Thymus (tissue), 11 donors: ENCODE measurements around the gene MAP3K14. TPM values are rescaled to one million over a fixed set of nuclear protein-coding genes. Genes with fewer than 3 reads are reported as not detected.

ENCODE experiments used
- DNase-seq, 9 donors: peaks; one replicate each; pipeline ENCODE4 v3.0.0-alpha.2; 2013; ENCODE audit warnings: low spot score in 9 of 9, low read depth in 6 of 9, missing footprints in 1 of 9
- H3K27ac ChIP-seq, 2 donors: one replicate each; pipeline ENCODE4 v1.5.1; 2013; ENCODE audit warnings: control low read depth in 1 of 2, low read depth in 1 of 2, low read length in 1 of 2, mild to moderate bottlenecking in 1 of 2, moderate library complexity in 1 of 2
- H3K27me3 ChIP-seq, 2 donors: one replicate each; pipeline ENCODE4 v1.5.1; 2013; ENCODE audit warnings: low read length in 1 of 2; ENCODE audit not compliant: control insufficient read depth in 2 of 2, insufficient read depth in 1 of 2
- H3K36me3 ChIP-seq, 2 donors: one replicate each; pipeline ENCODE4 v1.5.1; 2013; ENCODE audit warnings: low read length in 1 of 2, mild to moderate bottlenecking in 1 of 2, moderate library complexity in 1 of 2; ENCODE audit not compliant: control insufficient read depth in 2 of 2, insufficient read depth in 2 of 2
- H3K4me1 ChIP-seq, 2 donors: one replicate each; pipeline ENCODE4 v1.5.1; 2013; ENCODE audit warnings: low read length in 2 of 2; ENCODE audit not compliant: control insufficient read depth in 2 of 2, insufficient read depth in 2 of 2
- H3K4me3 ChIP-seq, 2 donors: one replicate each; pipeline ENCODE4 v1.5.1; 2013; ENCODE audit warnings: low read length in 2 of 2, control low read depth in 1 of 2, mild to moderate bottlenecking in 1 of 2
- H3K9me3 ChIP-seq, 2 donors: one replicate each; pipeline ENCODE4 v1.5.1; 2013; ENCODE audit warnings: low read length in 1 of 2, mild to moderate bottlenecking in 1 of 2; ENCODE audit not compliant: control insufficient read depth in 2 of 2, insufficient read depth in 1 of 2
- WGBS: extraction: QIAGEN DNeasy Blood & Tissue Kit; methylation state at CpG from one replicate; pipeline ENCODE4 v1.1.7; 2013; 5-methylcytosine and 5-hydroxymethylcytosine counted together
- polyA plus RNA-seq: library from polyadenylated mRNA; stranded (reverse); fragments of 200-250 nt; gene quantifications from one replicate; pipeline ENCODE4 v1.2.3, GENCODE V29; 2013
- total RNA-seq: library from RNA; stranded (reverse); fragments of 120-200 nt; gene quantifications from one replicate; pipeline ENCODE4 v1.2.4, GENCODE V29; 2013
- donor health status: healthy.

MAP3K14 gene
- total and polyA plus RNA-seq, 2 donors, result 9.7 to 21.8 TPM

DNA sequence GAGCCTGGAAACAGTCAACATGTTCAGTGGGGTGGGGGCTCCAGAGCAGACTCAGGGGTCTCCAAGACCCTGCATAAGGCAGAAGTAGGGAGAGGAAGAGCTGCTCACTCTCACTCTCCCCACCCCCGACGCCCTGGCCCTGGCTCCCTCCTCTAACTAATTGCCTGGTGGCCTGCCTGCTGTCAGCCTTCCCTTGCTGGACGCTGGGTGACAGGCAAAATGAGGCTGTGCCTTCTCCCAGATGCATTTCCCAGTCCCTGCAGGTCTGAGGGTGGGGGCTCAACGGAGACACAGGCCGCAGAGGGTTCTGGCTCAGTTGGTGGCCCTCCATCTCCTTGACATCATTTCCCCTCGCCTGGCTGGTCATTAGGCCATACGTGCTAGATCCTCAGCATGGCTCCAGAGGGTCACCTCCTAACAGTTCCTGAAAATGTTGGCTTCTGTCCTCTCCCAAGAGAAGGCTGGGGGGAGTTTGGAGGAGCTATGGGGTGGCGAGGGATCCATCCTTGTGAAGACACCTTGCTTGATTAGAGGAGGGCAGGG lies 93.8 kb downstream of the MAP3K14 start:
- peaks cover 0 to 5% of the 10 kb centered on the region in 2 donors for H3K36me3 ChIP-seq
- H3K27me3 ChIP-seq, result peaks cover 0 to 3% of the 10 kb centered on the region in 2 donors
- DNase-seq, result no peak
- H3K27ac ChIP-seq, result peak overlapping the region; percentile 97 to 99
- WGBS, result 12% methylated on average over 8 of the region's 8 CpGs
- peak overlapping the region; percentile 97 to 100 for H3K4me3 ChIP-seq
- H3K9me3 ChIP-seq, result peaks cover 0 to 2% of the 10 kb centered on the region in 2 donors
- H3K4me1 ChIP-seq, result peaks cover 53 to 82% of the 10 kb centered on the region in 2 donors

DNA sequence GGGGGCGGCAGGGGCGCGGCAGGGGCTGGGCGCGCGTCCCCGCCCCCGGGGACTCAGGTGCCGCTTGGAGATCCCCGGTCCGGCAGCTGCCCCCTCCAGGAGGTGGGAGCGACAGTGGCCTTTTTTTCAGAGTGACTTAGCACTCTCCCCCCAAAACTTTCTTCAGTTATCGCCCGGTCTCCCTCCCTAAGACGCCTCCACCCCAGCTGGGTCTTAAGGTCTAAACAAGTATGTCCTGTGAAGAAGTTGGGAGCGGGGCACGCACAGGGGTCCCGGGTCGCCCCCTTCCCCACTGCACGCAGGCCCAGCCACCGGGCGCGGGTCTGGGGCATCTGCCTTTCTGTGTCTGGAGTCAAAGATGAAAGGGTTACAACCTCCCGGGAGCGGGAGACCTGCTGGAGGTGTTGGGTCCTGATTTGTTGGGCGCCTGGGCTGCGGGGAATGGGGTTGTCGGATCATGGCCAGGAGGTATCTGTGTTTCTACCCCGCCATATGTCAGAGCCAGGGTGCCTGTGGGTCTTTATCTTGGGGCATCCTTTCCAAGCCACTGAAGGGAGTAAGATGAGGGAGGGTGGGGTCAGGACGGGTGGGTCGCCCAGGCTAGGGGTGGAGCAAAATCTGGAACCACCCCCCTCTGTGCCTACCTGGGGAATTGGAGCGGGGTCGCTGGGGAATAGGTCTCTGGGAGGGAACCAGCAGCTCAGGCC lies 94.4 kb downstream of the MAP3K14 start:
- WGBS, result under 1% methylated on average over 33 of the region's 33 CpGs

DNA sequence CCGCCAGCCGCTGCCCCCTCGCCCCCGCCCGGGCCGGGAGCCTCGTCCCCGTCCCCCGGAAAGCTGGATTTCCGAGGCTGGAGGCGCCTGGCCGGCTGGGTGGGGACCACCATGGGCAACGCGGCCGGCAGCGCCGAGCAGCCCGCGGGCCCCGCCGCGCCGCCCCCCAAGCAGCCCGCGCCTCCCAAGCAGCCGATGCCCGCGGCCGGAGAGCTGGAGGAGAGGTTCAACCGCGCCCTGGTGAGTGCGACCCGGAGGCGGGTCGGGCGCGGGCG lies 94.9 kb downstream of the MAP3K14 start:
- Histone ChIP-seq H3K4me1 (peaks cover 42 to 71% of the 10 kb centered on the region in 2 donors), H3K9me3 (peaks cover 0 to 2% of the 10 kb centered on the region in 2 donors), H3K27me3 (peaks cover 0 to 3% of the 10 kb centered on the region in 2 donors), H3K4me3 (peak overlapping the region; percentile 97 to 100), H3K36me3 (peaks cover 0 to 9% of the 10 kb centered on the region in 2 donors), H3K27ac (peak overlapping the region; percentile 97 to 99)
- WGBS, result under 1% methylated on average over 38 of the region's 38 CpGs
- no peak for DNase-seq

More for the DNA sequence above, 94.4 kb downstream of the MAP3K14 start:
- H3K4me1 ChIP-seq, result peaks cover 47 to 76% of the 10 kb centered on the region in 2 donors
- peaks cover 0 to 5% of the 10 kb centered on the region in 2 donors for H3K36me3 ChIP-seq
- peak in 3 of 9 donors; percentile 74 to 84 (median 77) for DNase-seq
- H3K4me3 ChIP-seq, result peak overlapping the region; percentile 97 to 100
- peaks cover 0 to 2% of the 10 kb centered on the region in 2 donors for H3K9me3 ChIP-seq
- H3K27me3 ChIP-seq, result peaks cover 0 to 3% of the 10 kb centered on the region in 2 donors
- peak overlapping the region; percentile 97 to 99 for H3K27ac ChIP-seq

DNA sequence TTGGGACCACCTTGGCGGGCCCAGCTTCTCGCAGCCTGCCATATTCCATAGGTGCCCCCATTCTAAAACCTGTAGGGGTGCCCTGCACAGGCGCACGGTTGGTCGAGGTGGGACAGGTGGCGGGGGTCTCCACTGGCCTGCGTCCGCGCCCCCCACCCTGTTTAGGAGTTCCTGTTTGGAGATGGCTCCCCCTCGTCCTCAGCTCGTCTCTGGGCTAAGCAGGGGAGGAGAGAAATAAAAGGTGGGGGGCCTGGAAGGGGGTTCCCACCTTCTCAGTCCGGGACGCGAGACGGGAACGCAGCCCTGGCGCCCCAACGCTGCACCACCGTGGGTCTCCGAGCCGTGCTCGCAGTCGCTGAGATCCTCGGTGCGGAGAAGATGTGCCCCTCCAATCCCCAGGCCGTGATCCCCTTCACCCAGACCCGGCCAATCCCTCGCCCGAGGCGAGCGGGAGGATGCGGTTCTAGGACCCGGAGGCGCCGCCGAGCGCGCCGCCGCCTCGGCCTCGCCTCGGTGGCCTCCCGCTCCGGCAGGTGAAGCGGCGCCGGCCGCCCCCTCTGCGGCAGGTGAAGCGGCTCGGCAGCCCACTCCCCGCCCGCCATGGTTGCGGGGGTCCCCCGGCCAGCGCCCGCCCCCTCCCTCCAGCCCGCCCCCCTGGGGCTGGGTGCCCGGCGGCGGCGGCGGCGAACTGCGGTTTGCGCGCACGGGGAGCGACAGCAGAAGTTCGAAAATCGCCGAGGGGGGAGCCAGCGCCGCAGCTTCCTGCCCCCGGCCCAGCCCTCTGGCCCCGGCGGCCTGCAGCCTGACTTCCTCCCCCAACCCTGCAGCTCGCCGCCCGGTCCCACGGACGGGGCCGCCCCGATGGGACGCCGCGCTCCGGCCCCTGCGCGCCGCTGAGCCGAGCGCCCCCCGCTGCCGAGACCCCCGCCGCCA lies 95.5 kb downstream of the MAP3K14 start, which contains the start of gene FMNL1:
FMNL1 (plus strand) TSS at position 805 of the 933 bp plus-strand sequence. CDS start 240 bp downstream, outside the sequence.
- 2% methylated on average over 98 of the region's 98 CpGs for WGBS
- Histone ChIP-seq H3K27me3 (peaks cover 0 to 3% of the 10 kb centered on the region in 2 donors), H3K36me3 (peaks cover 0 to 14% of the 10 kb centered on the region in 2 donors), H3K9me3 (peaks cover 0 to 2% of the 10 kb centered on the region in 2 donors), H3K4me3 (peak within 1 kb of the TSS; percentile 97 to 100), H3K27ac (peak within 1 kb of the TSS; percentile 97 to 99), H3K4me1 (peaks cover 36 to 65% of the 10 kb centered on the region in 2 donors)
- DNase-seq, result peak in 2 of 9 donors; percentile 50 to 74

DNA sequence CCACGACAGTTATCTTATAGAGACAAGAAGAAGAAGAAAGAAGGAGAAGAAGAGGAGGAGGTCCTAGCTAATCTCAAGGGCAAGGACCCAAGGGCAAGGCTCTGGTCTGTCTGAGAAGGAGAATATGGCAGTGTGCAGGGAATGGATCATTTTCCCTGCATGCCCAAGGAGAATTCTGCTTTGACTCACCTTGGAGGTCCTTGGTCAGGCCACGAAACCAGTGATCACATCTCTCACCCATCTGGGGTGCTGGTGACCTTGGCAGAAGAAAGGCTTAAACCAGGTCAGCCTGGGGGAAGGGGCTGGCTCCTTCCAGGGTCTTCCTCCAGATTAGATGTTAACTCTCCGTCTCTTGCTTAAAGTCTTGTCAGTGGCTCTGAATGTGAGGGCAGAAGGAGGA lies 96.7 kb downstream of the MAP3K14 start:
- no peak for DNase-seq
- Histone ChIP-seq H3K4me1 (peaks cover 30 to 53% of the 10 kb centered on the region in 2 donors), H3K9me3 (peaks cover 0 to 2% of the 10 kb centered on the region in 2 donors), H3K36me3 (peaks cover 0 to 19% of the 10 kb centered on the region in 2 donors), H3K4me3 (peak overlapping the region in 1 of 2 donors; percentile 97), H3K27me3 (peaks cover 0 to 3% of the 10 kb centered on the region in 2 donors), H3K27ac (peak overlapping the region in 1 of 2 donors; percentile 56)
- WGBS, result 90% methylated on average over 3 of the region's 3 CpGs

DNA sequence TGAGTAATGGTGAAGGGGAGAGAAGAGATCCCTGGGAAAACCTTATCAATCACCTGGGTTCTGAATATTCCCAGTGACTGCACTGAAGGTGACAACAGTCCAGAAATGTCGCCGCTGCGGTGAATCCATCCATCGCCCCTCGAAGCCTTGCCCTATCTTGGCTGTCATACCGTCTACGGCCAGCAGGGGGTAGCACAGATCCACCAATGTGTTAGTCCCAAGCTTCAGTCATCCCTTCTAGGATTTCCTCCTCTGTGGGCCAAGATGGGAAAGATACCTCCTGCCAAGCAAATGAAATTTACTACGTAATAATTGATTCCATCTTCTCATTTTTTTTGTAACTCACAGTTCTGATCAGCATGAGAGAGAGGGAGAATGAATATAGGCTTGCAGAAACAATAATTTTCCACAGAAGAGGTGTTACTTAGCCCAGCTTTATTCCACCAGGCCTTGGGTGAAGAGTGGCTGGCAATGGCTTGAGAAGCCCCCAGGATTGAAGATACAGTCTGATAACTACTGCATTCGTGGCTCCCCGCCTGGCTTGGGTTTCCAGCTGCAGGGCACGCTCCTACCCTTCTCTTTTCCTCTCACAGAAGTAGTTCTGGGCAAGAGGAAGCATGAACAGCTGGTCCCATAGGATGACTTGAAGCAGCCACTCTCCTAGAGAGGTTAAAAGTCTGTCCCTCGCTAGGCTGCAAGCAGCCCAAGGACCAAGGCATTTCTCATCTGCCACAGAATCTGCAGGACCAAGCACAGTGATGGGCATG lies 97.7 kb downstream of the MAP3K14 start:
- WGBS, result 33% methylated on average over 12 of the region's 12 CpGs
- Histone ChIP-seq H3K27me3 (peaks cover 0 to 3% of the 10 kb centered on the region in 2 donors), H3K4me1 (peaks cover 22 to 43% of the 10 kb centered on the region in 2 donors), H3K9me3 (peaks cover 0 to 2% of the 10 kb centered on the region in 2 donors), H3K4me3 (no peak overlapping the region), H3K36me3 (peaks cover 0 to 19% of the 10 kb centered on the region in 2 donors), H3K27ac (no peak overlapping the region)
- DNase-seq, result peak in 4 of 9 donors; percentile 76 to 92 (median 88)

Other genes with a start within 250 kb of the MAP3K14 start
- gene PLCD3, start 184.5 kb downstream of the MAP3K14 start, total RNA-seq, result 0.66 TPM
- 9.1 TPM for gene PLCD3, start 184.5 kb downstream of the MAP3K14 start, polyA plus RNA-seq
- 4.7 TPM for gene ACBD4, start 181.3 kb downstream of the MAP3K14 start, total RNA-seq
- 26.5 TPM for gene ACBD4, start 181.3 kb downstream of the MAP3K14 start, polyA plus RNA-seq
- gene HEXIM1, start 168.5 kb downstream of the MAP3K14 start, total RNA-seq, result 8.8 TPM
- 33.9 TPM for gene HEXIM1, start 168.5 kb downstream of the MAP3K14 start, polyA plus RNA-seq
- gene HEXIM2, start 155.1 kb downstream of the MAP3K14 start, total RNA-seq, result 7.4 TPM
- 9.6 TPM for gene HEXIM2, start 155.1 kb downstream of the MAP3K14 start, polyA plus RNA-seq
- gene FMNL1, start 95.1 kb downstream of the MAP3K14 start, total RNA-seq, result 16.7 TPM
- 79.5 TPM for gene FMNL1, start 95.1 kb downstream of the MAP3K14 start, polyA plus RNA-seq
- gene SPATA32, start 54.9 kb downstream of the MAP3K14 start, total RNA-seq, result 0.05 TPM
- 0.21 TPM for gene SPATA32, start 54.9 kb downstream of the MAP3K14 start, polyA plus RNA-seq
- gene ARHGAP27, start 115.8 kb upstream of the MAP3K14 start, total RNA-seq, result 23.1 TPM
- gene ARHGAP27, start 115.8 kb upstream of the MAP3K14 start, polyA plus RNA-seq, result 73.8 TPM
- gene PLEKHM1, start 173.7 kb upstream of the MAP3K14 start, total RNA-seq, result 18.1 TPM
- 22.9 TPM for gene PLEKHM1, start 173.7 kb upstream of the MAP3K14 start, polyA plus RNA-seq